GM12878 (cell line): Measurements from ENCODE around the gene PNPLA4. TPM values are rescaled to one million over a fixed set of nuclear protein-coding genes. Genes with fewer than 3 reads are reported as not detected.
A peak's percentile ranks its signal among the peaks of the same experiment; 100 is the strongest.

Experiments used
- BACH1 ChIP-seq: fragments of 450-650 bp; IDR thresholded peaks from 2 replicates; pipeline ENCODE4 v1.6.1; 2017; ENCODE audit warnings: mild to moderate bottlenecking, borderline replicate concordance
- ELK1 ChIP-seq: IDR thresholded peaks from 2 replicates; pipeline ENCODE4 v1.6.1; 2012; ENCODE audit warnings: low read depth, low read length, improper control_type of control experiment
- FOXK2 ChIP-seq: fragments of 450-650 bp; IDR thresholded peaks from 2 replicates; pipeline ENCODE4 v1.6.1; 2017; ENCODE audit warnings: mild to moderate bottlenecking, moderate library complexity
- HDAC6 ChIP-seq: fragments of 200-600 bp; sonication (generic); IDR thresholded peaks from one replicate; pipeline ENCODE4 v1.8.0; 2017; ENCODE audit warnings: antibody characterized with exemption; ENCODE audit not compliant: unreplicated experiment
- NBN ChIP-seq: fragments of 450-650 bp; IDR thresholded peaks from 2 replicates; pipeline ENCODE4 v1.6.1; 2016
- NFYB ChIP-seq: IDR thresholded peaks from 2 replicates; pipeline ENCODE4 v1.6.1; 2011; ENCODE audit warnings: low read depth, mild to moderate bottlenecking, low read length, improper control_type of control experiment, moderate library complexity; ENCODE audit not compliant: insufficient read depth
- NR2F1 ChIP-seq: fragments of 450-650 bp; conservative IDR thresholded peaks from 2 replicates; pipeline ENCODE4 v1.6.1; 2017; ENCODE audit warnings: mild to moderate bottlenecking
- PAX5 ChIP-seq: IDR thresholded peaks from 2 replicates; pipeline ENCODE4 v1.6.1; 2011; ENCODE audit warnings: low read depth, low read length, borderline replicate concordance
- RELA ChIP-seq: fragments of 450-650 bp; IDR thresholded peaks from 2 replicates; pipeline ENCODE4 v1.8.0; 2014; ENCODE audit warnings: borderline replicate concordance; ENCODE audit not compliant: partially characterized antibody
- REST ChIP-seq: IDR thresholded peaks from 2 replicates; pipeline ENCODE4 v1.6.1; 2012; ENCODE audit warnings: mild to moderate bottlenecking, low read depth, low read length
- RFX5 ChIP-seq: IDR thresholded peaks from 2 replicates; pipeline ENCODE4 v1.6.1; 2011; ENCODE audit warnings: low read depth, low read length, improper control_type of control experiment
- SIX5 ChIP-seq: IDR thresholded peaks from 2 replicates; pipeline ENCODE4 v1.6.1; 2011; ENCODE audit warnings: mild to moderate bottlenecking, low read depth, low read length, moderate library complexity; ENCODE audit not compliant: severe bottlenecking
- SMAD1 ChIP-seq: fragments of 450-650 bp; IDR thresholded peaks from 2 replicates; pipeline ENCODE4 v1.6.1; 2018; ENCODE audit warnings: mild to moderate bottlenecking, low read depth; ENCODE audit not compliant: partially characterized antibody
- TAF1 ChIP-seq: IDR thresholded peaks from 2 replicates; pipeline ENCODE4 v1.6.1; 2011; ENCODE audit warnings: mild to moderate bottlenecking, low read depth, low read length, borderline replicate concordance
- TBL1XR1 ChIP-seq: IDR thresholded peaks from 2 replicates; pipeline ENCODE4 v1.6.1; 2012; ENCODE audit warnings: low read depth, low read length, improper control_type of control experiment
- TCF3 ChIP-seq: IDR thresholded peaks from 2 replicates; pipeline ENCODE4 v1.6.1; 2012; ENCODE audit warnings: low read depth, mild to moderate bottlenecking, low read length, borderline replicate concordance; ENCODE audit not compliant: insufficient read depth
- USF2 ChIP-seq: IDR thresholded peaks from 2 replicates; pipeline ENCODE4 v1.6.1; 2011; ENCODE audit warnings: low read depth, low read length, improper control_type of control experiment, borderline replicate concordance
- YBX1 ChIP-seq: fragments of 450-650 bp; IDR thresholded peaks from 2 replicates; pipeline ENCODE4 v1.6.1; 2016; ENCODE audit warnings: antibody characterized with exemption
- YY1 ChIP-seq: IDR thresholded peaks from 2 replicates; pipeline ENCODE4 v1.6.1; 2011; ENCODE audit warnings: low read depth, mild to moderate bottlenecking, low read length
- ZBTB40 ChIP-seq: fragments of 450-650 bp; IDR thresholded peaks from 2 replicates; pipeline ENCODE4 v1.6.1; 2016; ENCODE audit warnings: mild to moderate bottlenecking, moderate library complexity, borderline replicate concordance
- ZZZ3 ChIP-seq: IDR thresholded peaks from 2 replicates; pipeline ENCODE4 v1.6.1; 2011; ENCODE audit warnings: low read depth; ENCODE audit not compliant: control insufficient read depth, insufficient read length
- polyA plus RNA-seq, 11 experiments: library from polyadenylated mRNA; depleted of rRNA in 4 of 11; unstranded in 6 of 11; stranded (reverse) in 5 of 11; fragments of >200 nt; fragmentation: Nextera tagmentation in 4 of 11; fragmentation: Illumina TruSeq in 1 of 11; extraction: Ambion mirVana in 4 of 11; extraction: Trizol in 1 of 11; gene quantifications; 1 replicate in 1 of 11; 2 replicates in 10 of 11; pipeline versions ENCODE4 v1.2.1 to v1.2.3, GENCODE V29; 2011 to 2016; ENCODE audit warnings: inconsistent platforms in 2 of 11, missing spikeins in 2 of 11, low read depth in 1 of 11
- total RNA-seq, 4 experiments: library from RNA; depleted of rRNA in 3 of 4; stranded (reverse); fragments of >200 nt in 3 of 4; fragmentation: Illumina TruSeq in 1 of 4; extraction: Trizol in 1 of 4; gene quantifications; 2 replicates each; pipeline versions ENCODE4 v1.2.1 to v1.2.3, GENCODE V29; 2013 to 2021

The PNPLA4 gene
- total and polyA plus RNA-seq, 10 of the 15 experiments (the other 5 are each of a cell fraction or from before 2014, with no cell fraction given), result 18.0 to 53.0 (median 33.6) TPM

GRCh38 chrX:7926914-7927258, 327 bp downstream of the PNPLA4 start (continued):
- TF ChIP-seq REST (no peak), ELK1 (no peak; the same call in 1 of the 2 replicates), TCF3 (0 out of 2 replicates have a peak, but pooled peaks have one; percentile 14), RFX5 (no peak), TBL1XR1 (no peak), NBN (no peak), USF2 (no peak), NR2F1 (peak; percentile 94), PAX5 (no peak; the same call in 1 of the 2 replicates), FOXK2 (no peak), TAF1 (no peak), ZBTB40 (no peak), RELA (no peak), YY1 (no peak), HDAC6 (no peak), NFYB (no peak), BACH1 (no peak), ZZZ3 (no peak), YBX1 (no peak), SIX5 (no peak), SMAD1 (no peak)
